Stimulated activated effector memory CD8-positive, alpha-beta T cell treated with anti-CD3 and anti-CD28 coated beads, Interleukin-12 subunit alpha, Interleukin-12 subunit beta, amount 100 ng/mL, for 72 hours (primary cell): Measurements from ENCODE around the gene SGSH.

ENCODE experiments used
- ATAC-seq: fragments of 150-1000 bp; cut with Tn5 transposase; 2 replicates; pipeline ENCODE4 v1.10.0; 2021
- DNase-seq, 2 donors: peaks; one replicate each; pipeline ENCODE4 v3.0.0; 2021 to 2022; ENCODE audit warnings: low spot score in 2 of 2
- H3K27ac Mint-ChIP-seq: one replicate; pipeline ENCODE4 v1.8.0; 2022; ENCODE audit warnings: mild to moderate bottlenecking, mixed read lengths
- H3K36me3 Mint-ChIP-seq: one replicate; pipeline ENCODE4 v1.8.0; 2022; ENCODE audit warnings: mild to moderate bottlenecking, mixed read lengths
- H3K4me1 Mint-ChIP-seq: one replicate; pipeline ENCODE4 v1.8.0; 2022; ENCODE audit warnings: mixed read lengths
- H3K4me3 Mint-ChIP-seq: one replicate; pipeline ENCODE4 v1.8.0; 2022; ENCODE audit warnings: mild to moderate bottlenecking, mixed read lengths
- H3K9me3 Mint-ChIP-seq: one replicate; pipeline ENCODE4 v1.8.0; 2022; ENCODE audit warnings: mixed read lengths

Gene SGSH

DNA sequence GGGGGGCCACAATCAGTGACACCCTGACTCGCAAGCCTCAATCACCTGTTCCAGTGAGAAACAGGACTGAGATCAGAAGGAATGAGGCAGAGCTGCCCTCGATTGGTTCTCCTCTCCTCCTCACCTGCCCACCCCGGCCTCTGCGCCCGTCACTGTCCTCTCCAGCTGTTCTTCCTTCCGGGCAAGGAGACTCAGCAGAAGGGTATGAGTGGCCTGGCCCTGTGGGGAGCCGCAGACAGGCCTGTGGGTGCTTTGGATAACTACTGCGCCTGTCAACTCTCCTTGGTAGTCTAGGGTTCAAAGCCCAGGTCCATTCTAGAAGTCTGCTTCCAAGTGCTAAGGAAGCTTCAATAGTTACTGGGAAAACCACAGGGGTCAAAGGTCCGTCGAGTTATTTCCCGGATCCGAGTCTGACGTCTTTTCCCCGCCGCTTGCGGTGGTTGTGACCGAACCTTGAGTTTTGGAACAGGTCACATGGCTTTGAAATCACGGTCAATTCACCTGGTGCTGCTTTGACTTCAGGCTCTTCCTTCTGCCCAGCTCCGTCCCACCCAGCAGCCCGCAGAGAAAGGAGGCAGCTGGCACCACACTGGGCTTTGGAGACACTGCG, 42.0 kb downstream of the SGSH start:
- no peaks in the 10 kb centered on the region for H3K9me3 Mint-ChIP-seq
- H3K36me3 Mint-ChIP-seq = no peaks in the 10 kb centered on the region
- H3K4me1 Mint-ChIP-seq = no peaks in the 10 kb centered on the region
- ATAC-seq (no peak), DNase-seq (no peak)
- no peak overlapping the region for H3K27ac Mint-ChIP-seq
- H3K4me3 Mint-ChIP-seq = no peak overlapping the region

DNA sequence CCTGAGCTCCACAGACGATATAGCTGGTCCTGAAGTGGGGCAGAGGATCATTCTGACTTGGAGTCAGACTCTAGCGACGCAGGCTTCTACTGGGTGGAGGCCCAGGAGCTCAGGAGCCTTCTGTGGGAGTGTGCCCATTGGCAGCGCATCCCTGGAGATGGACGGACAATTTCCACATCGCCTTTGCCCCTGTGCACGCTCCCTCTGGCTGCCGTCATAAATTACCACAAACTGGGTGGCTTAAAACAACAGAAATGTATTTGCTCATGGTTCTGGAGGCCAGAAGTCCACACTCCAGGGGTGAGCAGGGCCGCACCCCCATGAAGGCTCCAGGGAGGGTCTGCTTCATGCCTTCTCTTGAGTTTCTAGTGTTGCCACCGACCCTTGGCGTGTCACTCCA, 43.4 kb downstream of the SGSH start:
- H3K4me3 Mint-ChIP-seq = no peak overlapping the region
- ATAC-seq = no peak
- H3K36me3 Mint-ChIP-seq = no peaks in the 10 kb centered on the region
- no peaks in the 10 kb centered on the region for H3K9me3 Mint-ChIP-seq
- no peak overlapping the region for H3K27ac Mint-ChIP-seq
- no peak for DNase-seq
- H3K4me1 Mint-ChIP-seq = no peaks in the 10 kb centered on the region

DNA sequence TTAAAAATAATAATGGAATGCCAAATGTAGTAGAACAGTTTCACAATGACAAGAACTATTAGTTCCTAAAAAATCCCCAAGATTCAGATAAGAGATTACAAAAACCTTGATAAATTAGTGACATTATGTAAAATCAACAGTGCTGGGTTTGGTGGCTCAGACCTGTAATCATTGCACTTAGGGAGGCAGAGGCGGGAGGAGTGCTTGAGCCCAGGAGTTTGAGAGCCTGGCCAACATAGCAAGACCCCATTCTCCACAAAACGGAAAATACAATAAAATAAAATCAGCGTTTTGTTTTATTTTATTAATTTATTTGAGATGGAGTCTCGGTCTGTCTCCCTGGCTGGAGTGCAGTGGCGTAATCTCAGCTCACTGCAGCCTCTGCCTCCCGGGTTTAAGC, 46.2 kb downstream of the SGSH start:
- Mint-ChIP-seq H3K4me3 (no peak overlapping the region), H3K27ac (no peak overlapping the region), H3K36me3 (no peaks in the 10 kb centered on the region), H3K9me3 (no peaks in the 10 kb centered on the region), H3K4me1 (peaks cover 6% of the 10 kb centered on the region)
- no peak for DNase-seq
- ATAC-seq = no peak

DNA sequence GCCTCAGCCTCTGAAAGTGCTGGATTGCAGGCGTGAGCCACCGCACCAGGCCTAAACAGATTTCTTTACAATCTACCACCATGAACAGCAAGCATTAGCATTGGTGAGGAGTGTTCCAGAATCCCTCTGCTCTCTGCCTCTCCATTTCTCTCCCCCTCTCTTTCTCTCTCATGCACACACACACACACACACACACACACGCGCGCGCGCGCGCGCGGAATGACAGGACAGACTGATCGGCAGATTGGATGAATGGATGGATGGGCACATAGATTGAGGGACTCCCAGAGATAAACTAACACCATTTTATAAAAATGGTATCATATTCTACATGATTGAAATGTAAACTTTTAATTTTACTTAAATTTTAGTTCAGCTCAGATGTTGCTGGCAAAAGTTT, 47.0 kb downstream of the SGSH start:
- Mint-ChIP-seq H3K4me1 (peaks cover 6% of the 10 kb centered on the region), H3K9me3 (no peaks in the 10 kb centered on the region), H3K36me3 (no peaks in the 10 kb centered on the region), H3K27ac (no peak overlapping the region), H3K4me3 (no peak overlapping the region)
- DNase-seq = no peak
- ATAC-seq = no peak

DNA sequence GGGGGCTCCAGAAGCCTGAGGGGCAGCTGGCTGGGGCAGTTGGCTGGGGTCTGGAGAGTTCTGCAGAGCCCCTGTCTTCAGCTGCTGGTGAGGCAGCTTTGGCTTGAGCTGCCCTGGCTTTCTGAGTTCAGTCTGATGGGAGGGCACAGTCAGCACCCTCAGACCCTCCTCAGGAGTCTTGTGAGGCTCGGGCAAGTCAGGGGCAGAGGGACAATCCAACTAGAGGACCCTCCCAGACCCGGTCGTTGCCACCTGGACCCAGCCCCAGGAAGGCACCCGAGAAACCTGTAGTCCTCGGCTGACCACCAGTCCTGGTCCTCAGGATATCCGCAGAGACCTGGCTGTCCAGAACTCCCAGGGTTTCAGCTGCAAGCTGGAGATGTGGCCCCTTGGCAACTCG, 48.5 kb downstream of the SGSH start:
- no peaks in the 10 kb centered on the region for H3K9me3 Mint-ChIP-seq
- no peaks in the 10 kb centered on the region for H3K36me3 Mint-ChIP-seq
- ATAC-seq (peak; percentile 34), DNase-seq (no peak)
- H3K4me3 Mint-ChIP-seq = no peak overlapping the region
- peaks cover 6% of the 10 kb centered on the region for H3K4me1 Mint-ChIP-seq
- no peak overlapping the region for H3K27ac Mint-ChIP-seq

DNA sequence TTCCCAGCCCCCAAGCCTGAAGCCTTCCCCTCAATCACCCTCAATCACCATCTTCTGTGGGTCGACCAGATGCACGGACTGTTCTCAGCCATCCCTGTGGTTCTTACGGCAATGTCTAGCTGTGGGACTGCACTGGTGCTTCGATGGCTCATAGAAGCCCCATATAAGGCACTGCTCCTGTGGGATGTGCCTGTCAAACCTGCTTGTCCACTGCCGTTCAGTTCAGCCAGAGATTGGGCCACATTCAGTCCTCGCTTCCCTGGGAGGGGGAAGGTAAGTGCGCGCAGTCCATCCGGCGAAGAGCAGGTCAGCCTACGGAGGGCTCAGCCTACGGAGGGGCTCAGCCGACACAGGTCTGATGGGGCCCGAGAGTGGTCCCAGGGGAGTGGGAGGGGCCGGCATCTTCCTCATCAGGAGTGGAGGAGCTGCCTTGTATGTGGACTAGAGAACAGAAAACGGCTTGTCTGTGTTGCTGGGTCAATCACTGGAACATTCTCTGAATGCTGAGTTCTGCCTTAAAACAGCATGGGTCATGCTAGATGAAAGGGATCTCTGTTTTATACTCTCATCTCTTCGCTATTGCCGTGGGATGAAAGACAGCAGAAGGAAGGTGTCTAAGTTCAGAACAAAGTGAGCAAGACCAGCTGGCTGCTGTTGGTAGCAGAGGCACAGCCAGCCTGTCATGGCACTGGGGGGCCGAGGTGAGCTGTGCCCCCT, 50.2 kb downstream of the SGSH start, which contains the start of gene CARD14:
TSS of gene CARD14 (plus strand) at position 247 of the 717 bp plus-strand sequence. CDS start 11,409 bp downstream, outside the sequence.
- ATAC-seq (no peak), DNase-seq (no peak)
- no peaks in the 10 kb centered on the region for H3K36me3 Mint-ChIP-seq
- no peak within 1 kb of the TSS for H3K4me3 Mint-ChIP-seq
- peaks cover 6% of the 10 kb centered on the region for H3K4me1 Mint-ChIP-seq
- H3K27ac Mint-ChIP-seq = no peak within 1 kb of the TSS
- H3K9me3 Mint-ChIP-seq = no peaks in the 10 kb centered on the region

DNA sequence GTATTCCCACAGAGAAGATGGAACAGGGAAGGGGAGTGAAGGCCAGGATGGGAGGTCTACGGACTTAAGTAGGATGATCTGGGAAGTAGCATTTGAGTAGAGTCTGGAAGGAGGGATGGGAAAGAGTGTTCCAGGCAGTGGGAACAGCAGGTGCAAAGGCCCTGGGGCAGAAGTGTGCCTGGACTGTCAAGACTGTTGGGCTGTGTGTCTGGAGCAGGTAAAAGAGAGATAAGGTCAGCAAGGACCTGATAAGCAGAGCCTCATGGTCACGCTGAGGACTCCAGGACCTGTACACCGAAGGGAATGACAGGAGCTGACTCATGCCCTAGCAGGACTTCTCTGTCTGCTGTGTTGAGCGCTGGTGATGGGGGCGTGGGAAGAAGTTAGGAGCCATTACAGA, 51.0 kb downstream of the SGSH start:
- H3K9me3 Mint-ChIP-seq = no peaks in the 10 kb centered on the region
- no peak overlapping the region for H3K4me3 Mint-ChIP-seq
- no peaks in the 10 kb centered on the region for H3K36me3 Mint-ChIP-seq
- DNase-seq = no peak
- H3K4me1 Mint-ChIP-seq = peaks cover 6% of the 10 kb centered on the region
- no peak for ATAC-seq
- no peak overlapping the region for H3K27ac Mint-ChIP-seq

DNA sequence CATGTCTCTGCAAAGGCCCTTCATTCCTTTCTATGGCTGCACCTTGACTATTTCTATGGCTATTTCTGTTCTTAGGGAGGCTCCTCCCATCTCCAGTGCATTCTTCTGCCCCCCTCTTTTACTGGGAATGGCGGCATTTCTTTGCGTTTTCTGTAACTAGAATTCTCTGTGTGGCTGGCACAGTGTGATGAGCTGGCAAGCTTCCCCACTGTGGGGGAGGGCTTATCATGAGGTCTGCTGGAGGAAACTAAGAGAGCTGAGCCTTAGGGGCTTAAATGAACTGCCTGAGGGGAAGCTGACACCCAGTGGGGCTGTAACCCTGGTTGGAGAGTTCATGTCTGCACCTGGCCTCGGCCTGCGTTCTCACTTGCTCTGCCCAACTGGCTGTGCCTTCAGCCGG, 51.8 kb downstream of the SGSH start:
- Mint-ChIP-seq H3K4me3 (no peak overlapping the region), H3K36me3 (no peaks in the 10 kb centered on the region), H3K9me3 (no peaks in the 10 kb centered on the region), H3K27ac (no peak overlapping the region), H3K4me1 (peaks cover 6% of the 10 kb centered on the region)
- DNase-seq = no peak
- ATAC-seq = no peak

DNA sequence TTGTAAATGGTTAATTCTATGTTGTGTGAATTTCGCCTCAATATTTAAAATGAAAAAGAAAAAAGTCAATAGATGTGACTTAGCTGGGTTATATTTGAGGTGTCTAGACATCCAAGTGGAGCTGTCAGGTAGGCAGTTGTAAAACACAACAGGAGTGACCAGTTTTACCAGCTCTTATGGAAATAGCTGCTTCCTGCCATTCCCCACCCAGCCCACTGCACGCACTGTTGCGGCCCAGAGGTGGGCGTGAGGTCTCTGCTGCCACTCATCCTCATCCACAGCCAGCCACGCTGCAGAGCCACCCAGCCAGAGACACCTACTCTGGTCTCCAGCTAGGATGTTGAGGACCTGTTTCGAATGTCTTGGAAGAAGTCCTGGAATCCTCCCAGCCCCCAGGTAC, 53.7 kb downstream of the SGSH start:
- ATAC-seq (no peak), DNase-seq (no peak)
- H3K4me1 Mint-ChIP-seq = peaks cover 6% of the 10 kb centered on the region
- no peaks in the 10 kb centered on the region for H3K36me3 Mint-ChIP-seq
- no peaks in the 10 kb centered on the region for H3K9me3 Mint-ChIP-seq
- H3K27ac Mint-ChIP-seq = no peak overlapping the region
- no peak overlapping the region for H3K4me3 Mint-ChIP-seq

DNA sequence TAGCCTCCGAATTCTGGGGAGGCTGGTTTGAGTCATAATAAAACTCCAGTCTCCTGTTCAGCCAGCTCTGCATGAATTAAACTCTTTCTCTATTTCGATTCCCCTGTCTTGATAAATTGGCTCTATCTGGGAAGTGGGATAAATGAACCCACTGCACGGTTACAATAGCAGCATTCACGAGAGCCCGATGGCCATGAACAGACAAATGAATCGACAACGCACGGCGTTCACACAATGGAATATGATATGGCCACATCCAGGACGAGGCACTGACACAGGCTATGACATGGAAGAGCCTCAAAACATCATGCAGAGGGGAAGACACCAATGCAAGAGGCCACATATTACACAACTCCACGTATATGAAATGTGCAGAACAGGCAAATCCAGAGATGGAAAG, 55.9 kb downstream of the SGSH start:
- no peak for DNase-seq
- Mint-ChIP-seq H3K4me3 (no peak overlapping the region), H3K9me3 (no peaks in the 10 kb centered on the region), H3K27ac (no peak overlapping the region), H3K4me1 (peaks cover 8% of the 10 kb centered on the region), H3K36me3 (no peaks in the 10 kb centered on the region)
- no peak for ATAC-seq

DNA sequence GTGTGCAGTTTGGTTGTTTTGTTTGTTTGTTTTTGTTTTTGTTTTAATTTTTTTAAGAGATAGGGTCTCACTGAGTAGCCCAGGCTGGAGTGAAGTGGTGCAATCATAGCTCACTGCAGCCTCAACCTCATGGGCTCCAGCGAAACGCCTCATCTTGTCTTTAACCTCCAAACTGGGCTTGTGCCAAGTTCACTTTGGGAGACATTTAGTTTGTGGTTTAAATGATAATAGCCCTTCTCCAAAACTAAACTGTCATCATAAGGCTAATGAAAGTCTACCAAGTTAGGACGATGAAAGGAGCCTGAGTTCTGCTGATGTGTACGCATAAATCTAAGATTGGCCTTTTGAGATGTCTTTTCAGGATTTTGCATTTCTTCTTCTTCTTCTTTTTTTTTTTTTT, 56.8 kb downstream of the SGSH start:
- Mint-ChIP-seq H3K4me3 (no peak overlapping the region), H3K9me3 (no peaks in the 10 kb centered on the region), H3K36me3 (no peaks in the 10 kb centered on the region), H3K4me1 (peaks cover 8% of the 10 kb centered on the region), H3K27ac (no peak overlapping the region)
- DNase-seq (no peak), ATAC-seq (no peak)

DNA sequence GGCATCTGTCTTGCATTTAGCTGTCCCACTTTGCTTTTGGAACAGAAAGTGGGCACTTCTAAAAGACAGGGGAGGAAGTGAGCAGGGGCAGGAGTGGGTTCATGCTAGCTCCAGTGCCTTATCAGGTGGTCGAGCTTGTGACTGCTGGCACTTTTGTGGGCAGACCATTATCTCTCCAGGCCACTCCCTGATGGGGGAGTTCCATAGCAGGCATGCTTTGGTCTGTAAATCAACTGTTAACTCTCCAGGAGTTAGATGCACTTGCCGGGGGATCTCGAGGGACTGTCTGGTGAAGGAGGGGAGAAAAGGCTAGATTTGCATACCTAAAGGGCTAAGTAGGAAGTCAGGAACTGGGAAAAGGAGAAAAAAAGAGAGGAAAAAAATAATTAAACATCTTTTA, 59.6 kb downstream of the SGSH start:
- Mint-ChIP-seq H3K9me3 (peaks cover 2% of the 10 kb centered on the region), H3K27ac (no peak overlapping the region), H3K4me1 (peaks cover 8% of the 10 kb centered on the region), H3K4me3 (no peak overlapping the region), H3K36me3 (no peaks in the 10 kb centered on the region)
- DNase-seq = no peak
- ATAC-seq = no peak
